Peyer's patch (tissue), 4 donors: ENCODE results near the gene GRWD1.

Source experiments
- CTCF ChIP-seq, 6 experiments: fragments of 450-650 bp in 4 of 6; fragments of 200-600 bp in 2 of 6; sonication (generic) in 1 of 6; IDR thresholded peaks; one replicate each; pipeline ENCODE4 v1.5.1; 2017 to 2019; ENCODE audit warnings: antibody characterized with exemption in 6 of 6, mild to moderate bottlenecking in 3 of 6, moderate library complexity in 1 of 6
- POLR2A ChIP-seq, 2 donors: fragments of 450-650 bp; IDR thresholded peaks; one replicate each; pipeline ENCODE4 v1.5.1; 2017; ENCODE audit warnings: antibody characterized with exemption in 2 of 2, mild to moderate bottlenecking in 2 of 2, moderate library complexity in 2 of 2

GRCh38 chr19:48398102-48398374 lies 47.7 kb upstream of the GRWD1 start:
- TF ChIP-seq POLR2A (IDR thresholded peaks at IDR 0.05): no peak
- no peak for TF ChIP-seq CTCF (IDR thresholded peaks at IDR 0.05)
